Endodermal cell (in vitro differentiated cells): ENCODE data around the gene LTBP2. TPM values are rescaled to one million over a fixed set of nuclear protein-coding genes. Genes with fewer than 3 reads are reported as not detected.
A peak's percentile ranks its signal among the peaks of the same experiment; 100 is the strongest.

Source experiments
- DNase-seq: peaks from one replicate; pipeline ENCODE4 v3.0.0-alpha.2; 2017
- H3K27ac ChIP-seq: 2 replicates; pipeline ENCODE4 v1.5.1; 2013; ENCODE audit warnings: mild to moderate bottlenecking, low read depth, low read length, moderate library complexity
- H3K27me3 ChIP-seq: 2 replicates; pipeline ENCODE4 v1.6.1; 2013; ENCODE audit warnings: mild to moderate bottlenecking, low read length, moderate library complexity; ENCODE audit not compliant: insufficient read depth, control insufficient read depth, poor library complexity, severe bottlenecking
- H3K36me3 ChIP-seq: 2 replicates; pipeline ENCODE4 v1.7.0; 2013; ENCODE audit warnings: mild to moderate bottlenecking, low read length, moderate library complexity; ENCODE audit not compliant: control insufficient read depth, insufficient read depth
- H3K4me1 ChIP-seq: one replicate; pipeline ENCODE4 v1.7.0; 2013; ENCODE audit warnings: low read length; ENCODE audit not compliant: control insufficient read depth, insufficient read depth
- H3K4me3 ChIP-seq: 2 replicates; pipeline ENCODE4 v1.5.1; 2013; ENCODE audit warnings: mild to moderate bottlenecking, low read length, moderate library complexity
- H3K9ac ChIP-seq: 2 replicates; pipeline ENCODE4 v1.6.1; 2013; ENCODE audit warnings: mild to moderate bottlenecking, low read length, moderate library complexity; ENCODE audit not compliant: poor library complexity, severe bottlenecking; ENCODE audit errors: extremely low read depth
- H3K9me3 ChIP-seq: 2 replicates; pipeline ENCODE4 v1.6.1; 2013; ENCODE audit warnings: mild to moderate bottlenecking, low read length, moderate library complexity; ENCODE audit not compliant: control insufficient read depth
- H3K27ac Mint-ChIP-seq: 2 replicates; pipeline ENCODE4 v1.8.0; 2020; ENCODE audit warnings: mixed read lengths
- H3K27me3 Mint-ChIP-seq: 2 replicates; pipeline ENCODE4 v1.8.0; 2021; ENCODE audit warnings: mild to moderate bottlenecking, mixed read lengths; ENCODE audit not compliant: insufficient read depth
- H3K36me3 Mint-ChIP-seq: 2 replicates; pipeline ENCODE4 v1.8.0; 2020; ENCODE audit warnings: low read depth, mixed read lengths
- H3K4me1 Mint-ChIP-seq: 2 replicates; pipeline ENCODE4 v1.8.0; 2020; ENCODE audit warnings: mixed read lengths
- H3K4me3 Mint-ChIP-seq: 2 replicates; pipeline ENCODE4 v1.8.0; 2020; ENCODE audit warnings: mild to moderate bottlenecking, moderate library complexity, mixed read lengths
- H3K9me3 Mint-ChIP-seq: 2 replicates; pipeline ENCODE4 v1.8.0; 2020; ENCODE audit warnings: mild to moderate bottlenecking, mixed read lengths
- WGBS, 2 experiments: methylation state at CpG; one replicate each; pipeline versions ENCODE4 v1.1.5 to v1.1.7; 2013; ENCODE audit warnings: missing lambda C conversion rate in 2 of 2, mixed read lengths in 1 of 2; ENCODE audit not compliant: insufficient coverage in 1 of 2, insufficient read length in 1 of 2; 5-methylcytosine and 5-hydroxymethylcytosine counted together
- total RNA-seq, 2 donors: library from RNA; stranded (reverse); fragmentation: NEBNext Ultra II Directional in 1 of 2; extraction: Animal tissue kit (Norgen Biotek cat#: 25700) in 1 of 2; gene quantifications; 2 replicates in 1 of 2; 3 replicates in 1 of 2; pipeline ENCODE4 v1.2.1, GENCODE V29; 2021
- TF ChIP-seq, protein P1 (sequence below): fragments of 200-600 bp; sonication (generic); conservative IDR thresholded peaks from 2 replicates; pipeline ENCODE4 v1.5.0; 2021; ENCODE audit warnings: antibody characterized with exemption, mild to moderate bottlenecking

The LTBP2 gene
- total RNA-seq, 2 donors from 2014 or later = 1.7 to 2.9 TPM

DNA sequence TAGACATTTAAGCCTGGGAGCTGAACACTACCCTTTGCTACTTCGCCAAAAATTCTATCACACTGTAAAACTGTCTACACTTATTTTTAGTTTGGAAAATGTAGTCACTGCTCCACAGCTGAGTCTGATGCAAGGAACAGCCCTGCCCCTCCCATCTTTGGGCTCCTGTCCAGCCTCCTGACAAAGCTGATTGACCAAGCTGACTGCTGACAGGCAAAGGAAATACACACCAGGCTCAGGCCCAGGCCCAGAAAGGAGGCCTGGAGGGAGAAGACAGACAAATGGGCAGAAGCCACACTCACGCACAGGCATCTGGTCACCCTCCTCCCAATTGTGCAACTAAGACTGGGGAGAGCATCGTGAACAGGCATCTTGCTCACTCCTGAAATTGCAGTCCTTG, 63.2 kb downstream of the LTBP2 start:
- Mint-ChIP-seq H3K4me1 (peaks cover 14% of the 10 kb centered on the region), H3K9me3 (no peaks in the 10 kb centered on the region), H3K27ac (no peak overlapping the region), H3K36me3 (no peaks in the 10 kb centered on the region), H3K4me3 (no peak overlapping the region), H3K27me3 (peaks cover 23% of the 10 kb centered on the region)
- TF ChIP-seq, protein P1, sequence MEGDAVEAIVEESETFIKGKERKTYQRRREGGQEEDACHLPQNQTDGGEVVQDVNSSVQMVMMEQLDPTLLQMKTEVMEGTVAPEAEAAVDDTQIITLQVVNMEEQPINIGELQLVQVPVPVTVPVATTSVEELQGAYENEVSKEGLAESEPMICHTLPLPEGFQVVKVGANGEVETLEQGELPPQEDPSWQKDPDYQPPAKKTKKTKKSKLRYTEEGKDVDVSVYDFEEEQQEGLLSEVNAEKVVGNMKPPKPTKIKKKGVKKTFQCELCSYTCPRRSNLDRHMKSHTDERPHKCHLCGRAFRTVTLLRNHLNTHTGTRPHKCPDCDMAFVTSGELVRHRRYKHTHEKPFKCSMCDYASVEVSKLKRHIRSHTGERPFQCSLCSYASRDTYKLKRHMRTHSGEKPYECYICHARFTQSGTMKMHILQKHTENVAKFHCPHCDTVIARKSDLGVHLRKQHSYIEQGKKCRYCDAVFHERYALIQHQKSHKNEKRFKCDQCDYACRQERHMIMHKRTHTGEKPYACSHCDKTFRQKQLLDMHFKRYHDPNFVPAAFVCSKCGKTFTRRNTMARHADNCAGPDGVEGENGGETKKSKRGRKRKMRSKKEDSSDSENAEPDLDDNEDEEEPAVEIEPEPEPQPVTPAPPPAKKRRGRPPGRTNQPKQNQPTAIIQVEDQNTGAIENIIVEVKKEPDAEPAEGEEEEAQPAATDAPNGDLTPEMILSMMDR = no peak
- no peak overlapping the region for H3K9ac ChIP-seq
- no peak overlapping the region for H3K27ac ChIP-seq
- H3K4me3 ChIP-seq = no peak overlapping the region
- no peak for DNase-seq
- no peaks in the 10 kb centered on the region for H3K27me3 ChIP-seq
- no peaks in the 10 kb centered on the region for H3K9me3 ChIP-seq
- peaks cover 7% of the 10 kb centered on the region for H3K4me1 ChIP-seq
- 89 to 90% methylated on average over 3 of the region's 3 CpGs for WGBS, 2 experiments
- no peaks in the 10 kb centered on the region for H3K36me3 ChIP-seq

DNA sequence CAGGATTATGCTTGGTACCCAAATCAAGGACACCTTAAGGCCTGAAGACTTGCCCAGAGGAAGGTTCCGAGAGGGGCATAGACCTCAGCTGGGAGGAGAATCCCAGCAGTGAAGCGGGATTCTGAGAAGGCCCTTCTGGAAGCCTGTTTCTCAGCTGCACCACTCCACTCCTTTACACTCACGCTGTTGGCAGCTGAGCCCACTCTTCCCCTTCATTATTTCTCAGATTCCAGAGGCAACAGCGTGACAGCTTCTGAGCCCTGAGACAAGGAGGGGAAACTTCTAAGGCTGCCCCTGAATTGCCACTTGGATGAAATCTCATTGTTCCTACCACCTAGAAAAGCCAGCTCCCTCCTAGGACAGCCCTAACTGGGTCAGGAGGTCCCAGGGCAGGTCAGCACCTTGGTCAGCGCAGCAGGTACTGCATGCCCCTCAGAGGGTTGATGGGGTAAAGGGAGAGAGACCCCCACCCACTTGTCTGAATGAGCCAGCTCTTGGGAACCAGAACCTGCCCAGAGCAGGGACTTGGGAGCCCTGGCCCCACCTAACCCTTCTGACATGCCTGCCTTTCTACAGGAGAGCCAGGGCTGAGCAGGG, 64.6 kb downstream of the LTBP2 start:
- H3K27me3 ChIP-seq = no peaks in the 10 kb centered on the region
- H3K9me3 ChIP-seq = no peaks in the 10 kb centered on the region
- Mint-ChIP-seq H3K36me3 (no peaks in the 10 kb centered on the region), H3K9me3 (no peaks in the 10 kb centered on the region), H3K27me3 (peaks cover 23% of the 10 kb centered on the region), H3K27ac (no peak overlapping the region), H3K4me3 (no peak overlapping the region), H3K4me1 (peaks cover 18% of the 10 kb centered on the region)
- no peaks in the 10 kb centered on the region for H3K36me3 ChIP-seq
- TF ChIP-seq, protein P1 = no peak
- no peak overlapping the region for H3K9ac ChIP-seq
- peaks cover 7% of the 10 kb centered on the region for H3K4me1 ChIP-seq
- no peak overlapping the region for H3K4me3 ChIP-seq
- WGBS, 2 experiments = 91% methylated on average over 5 of the region's 5 CpGs
- no peak overlapping the region for H3K27ac ChIP-seq
- DNase-seq = peak; percentile 87

DNA sequence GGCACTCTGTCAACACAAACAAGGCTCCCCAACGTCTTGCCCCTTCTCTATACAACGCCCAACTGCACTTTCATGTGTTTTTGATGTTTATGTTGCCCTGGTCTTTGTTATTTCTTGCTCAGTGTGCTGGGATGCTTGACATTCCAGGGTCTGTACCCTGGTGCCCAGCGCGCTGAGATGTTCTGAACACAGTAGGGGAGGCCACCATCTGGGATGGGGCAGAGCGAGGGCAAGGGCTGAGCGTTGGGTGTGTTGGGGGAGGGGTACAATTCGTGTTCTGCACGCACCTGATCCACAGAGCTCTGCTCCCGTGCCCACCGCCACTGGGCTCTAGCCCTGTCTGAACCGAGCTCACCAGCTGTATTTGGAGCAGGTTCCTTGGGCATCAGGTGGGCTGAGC, 65.6 kb downstream of the LTBP2 start:
- H3K4me1 Mint-ChIP-seq = peaks cover 13% of the 10 kb centered on the region
- no peaks in the 10 kb centered on the region for H3K9me3 ChIP-seq
- no peak overlapping the region for H3K4me3 Mint-ChIP-seq
- no peaks in the 10 kb centered on the region for H3K36me3 ChIP-seq
- H3K4me1 ChIP-seq = no peaks in the 10 kb centered on the region
- no peak overlapping the region for H3K27ac ChIP-seq
- H3K36me3 Mint-ChIP-seq = no peaks in the 10 kb centered on the region
- no peak overlapping the region for H3K27ac Mint-ChIP-seq
- WGBS, 2 experiments = 68% methylated on average over 11 of the region's 11 CpGs; no CpG with 5 or more reads in 1 of the 2 experiments
- H3K4me3 ChIP-seq = no peak overlapping the region
- no peak overlapping the region for H3K9ac ChIP-seq
- no peak for DNase-seq
- TF ChIP-seq, protein P1 = no peak
- no peaks in the 10 kb centered on the region for H3K27me3 ChIP-seq
- H3K27me3 Mint-ChIP-seq = peaks cover 23% of the 10 kb centered on the region
- H3K9me3 Mint-ChIP-seq = no peaks in the 10 kb centered on the region
